GM23338 (cell line): ENCODE measurements around the gene NTN3. TPM values are rescaled to one million over a fixed set of nuclear protein-coding genes. Genes with fewer than 3 reads are reported as not detected.

ENCODE experiments used
- ATAC-seq: fragments of 200-7000 bp; cut with Tn5 transposase; 3 replicates; pipeline ENCODE4 v1.9.1; 2020
- DNase-seq: peaks from one replicate; pipeline ENCODE4 v3.0.0-alpha.2; 2015; ENCODE audit warnings: low spot score
- H2AFZ ChIP-seq: fragments of 200-600 bp; sonication (generic); 2 replicates; pipeline ENCODE4 v1.8.0; 2016; ENCODE audit warnings: antibody characterized with exemption, mild to moderate bottlenecking, moderate library complexity
- H3F3A ChIP-seq: fragments of 200-600 bp; sonication (generic); replicated peaks from 2 replicates; pipeline ENCODE4 v1.8.0; 2017; ENCODE audit warnings: antibody characterized with exemption, mixed run types, low read depth
- H3K27ac ChIP-seq: fragments of 200-600 bp; sonication (generic); 2 replicates; pipeline ENCODE4 v1.6.1; 2016; ENCODE audit warnings: low read depth
- H3K27me3 ChIP-seq: fragments of 200-600 bp; sonication (generic); 2 replicates; pipeline ENCODE4 v1.8.0; 2016; ENCODE audit warnings: mild to moderate bottlenecking, mixed run types, moderate library complexity; ENCODE audit not compliant: insufficient read depth
- H3K36me3 ChIP-seq: fragments of 200-600 bp; sonication (generic); 2 replicates; pipeline ENCODE4 v1.8.0; 2016; ENCODE audit warnings: mild to moderate bottlenecking; ENCODE audit not compliant: insufficient read depth
- H3K4me1 ChIP-seq: fragments of 200-600 bp; sonication (generic); 2 replicates; pipeline ENCODE4 v1.8.0; 2016; ENCODE audit warnings: mild to moderate bottlenecking, moderate library complexity; ENCODE audit not compliant: insufficient read depth
- H3K4me2 ChIP-seq: fragments of 200-600 bp; sonication (generic); 2 replicates; pipeline ENCODE4 v1.7.1; 2017; ENCODE audit warnings: mixed run types
- H3K4me3 ChIP-seq: fragments of 200-600 bp; sonication (generic); 2 replicates; pipeline ENCODE4 v1.6.1; 2016; ENCODE audit warnings: mixed run types
- H3K79me2 ChIP-seq: fragments of 200-600 bp; sonication (generic); replicated peaks from 2 replicates; pipeline ENCODE4 v1.8.0; 2017; ENCODE audit warnings: mild to moderate bottlenecking; ENCODE audit not compliant: insufficient read depth
- H3K9me2 ChIP-seq: fragments of 200-600 bp; sonication (generic); 2 replicates; pipeline ENCODE4 v1.8.0; 2017; ENCODE audit not compliant: insufficient read depth
- H4K20me1 ChIP-seq: fragments of 200-600 bp; sonication (generic); replicated peaks from 2 replicates; pipeline ENCODE4 v1.8.0; 2017; ENCODE audit warnings: mild to moderate bottlenecking; ENCODE audit not compliant: insufficient read depth
- H3K27ac Mint-ChIP-seq: 2 replicates; pipeline ENCODE4 v1.8.0; 2020; ENCODE audit warnings: inconsistent platforms, mild to moderate bottlenecking, moderate library complexity, mixed read lengths
- H3K27me3 Mint-ChIP-seq: 3 replicates; pipeline ENCODE4 v1.8.0; 2022; ENCODE audit warnings: low read depth, mild to moderate bottlenecking, moderate library complexity, mixed read lengths, inconsistent platforms; ENCODE audit not compliant: insufficient read depth, poor library complexity
- H3K36me3 Mint-ChIP-seq: 3 replicates; pipeline ENCODE4 v1.8.0; 2021; ENCODE audit warnings: low read depth, mild to moderate bottlenecking, inconsistent platforms, moderate library complexity, mixed read lengths
- H3K4me1 Mint-ChIP-seq: 3 replicates; pipeline ENCODE4 v1.8.0; 2020; ENCODE audit warnings: mild to moderate bottlenecking, inconsistent platforms, mixed read lengths
- H3K4me3 Mint-ChIP-seq: 3 replicates; pipeline ENCODE4 v1.8.0; 2021; ENCODE audit warnings: moderate library complexity, mild to moderate bottlenecking, inconsistent platforms, mixed read lengths
- H3K9me3 Mint-ChIP-seq: 3 replicates; pipeline ENCODE4 v1.8.0; 2020; ENCODE audit warnings: moderate library complexity, mild to moderate bottlenecking, inconsistent platforms, mixed read lengths
- EZH2 ChIP-seq: fragments of 200-600 bp; sonication (generic); IDR thresholded peaks from one replicate; pipeline ENCODE4 v1.8.0; 2017; ENCODE audit warnings: antibody characterized with exemption, mild to moderate bottlenecking, low read depth; ENCODE audit not compliant: unreplicated experiment
- ZNF462 ChIP-seq: fragments of 250-450 bp; sonication (Bioruptor Pico); IDR thresholded peaks from 2 replicates; pipeline ENCODE4 v1.5.0; 2020; ENCODE audit warnings: mild to moderate bottlenecking, moderate library complexity
- polyA plus RNA-seq: library from polyadenylated mRNA; unstranded; fragments of >200 nt; fragmentation: Nextera tagmentation; extraction: Ambion mirVana; gene quantifications from 2 replicates; pipeline ENCODE4 v1.2.1, GENCODE V29; 2016
- total RNA-seq: library from RNA; depleted of rRNA; stranded (reverse); fragments of >200 nt; shearing (Covaris generic); gene quantifications from 2 replicates; pipeline ENCODE4 v1.2.3, GENCODE V29; 2014

Gene NTN3
- total and polyA plus RNA-seq, 2 experiments from 2014 or later, result 0.10 to 1.7 TPM

GRCh38 chr16:2466667-2467527, 4.2 kb upstream of the NTN3 start:
- H3K4me3 ChIP-seq, result peak overlapping the region; percentile 71; the same call in 1 of the 2 replicates
- H3K27ac ChIP-seq, result no peak overlapping the region

More at GRCh38 chr16:2466667-2467527, 4.2 kb upstream of the NTN3 start:
- no peaks in the 10 kb centered on the region for H3K9me2 ChIP-seq
- peaks cover 12% of the 10 kb centered on the region for H3K4me1 Mint-ChIP-seq
- no peak for TF ChIP-seq EZH2
- no peak for TF ChIP-seq ZNF462 (CRISPR knock-in tag)
- no peak overlapping the region for H3K27ac Mint-ChIP-seq
- peaks cover 10% of the 10 kb centered on the region for H3K36me3 Mint-ChIP-seq
- peaks cover 15% of the 10 kb centered on the region for H3K4me1 ChIP-seq
- peak overlapping the region; percentile 95 for H3K4me2 ChIP-seq
- H2AFZ ChIP-seq, result no peak overlapping the region
- peaks cover 34% of the 10 kb centered on the region for H3K27me3 Mint-ChIP-seq
- H3K27me3 ChIP-seq, result peaks cover 40% of the 10 kb centered on the region
- H3F3A ChIP-seq, result peaks cover 20% of the 10 kb centered on the region
- no peaks in the 10 kb centered on the region; the same call in 1 of the 2 replicates for H3K79me2 ChIP-seq
- ATAC-seq (no peak), DNase-seq (no peak)
- no peaks in the 10 kb centered on the region; the same call in 1 of the 2 replicates for H4K20me1 ChIP-seq
- peak overlapping the region; percentile 61 for H3K4me3 Mint-ChIP-seq
- H3K9me3 Mint-ChIP-seq, result no peaks in the 10 kb centered on the region
- H3K36me3 ChIP-seq, result no peaks in the 10 kb centered on the region
